Measurements from ENCODE around the gene DDX51. TPM values are rescaled to one million over a fixed set of nuclear protein-coding genes. Genes with fewer than 3 reads are reported as not detected.

Gene DDX51
- total RNA-seq, 1 donor from 2014 or later, result 39.9 TPM

DNA sequence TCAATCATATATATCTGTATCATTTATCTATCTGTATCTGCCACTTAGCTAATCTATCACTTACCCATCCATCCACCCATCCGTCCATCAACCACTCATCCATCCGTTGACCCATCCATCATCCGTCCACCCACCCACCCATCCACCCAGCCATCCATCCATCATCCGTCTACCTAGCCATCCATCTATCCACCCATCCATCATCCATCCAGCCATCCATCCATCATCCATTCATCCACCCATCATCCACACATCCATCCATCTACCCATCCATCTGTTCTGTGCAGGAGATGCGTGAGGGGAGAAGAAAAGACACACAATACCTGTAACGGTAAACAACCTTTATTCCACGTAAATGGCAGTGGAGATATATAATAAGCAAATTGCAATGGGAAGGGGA, 20.3 kb upstream of the DDX51 start:
- DNase-seq (no peak), ATAC-seq (ENCODE audit: low read depth) (no peak)
- ChIA-PET CTCF (no interaction called here), POLR2A (no interaction called here)
- H3K36me3 Mint-ChIP-seq (ENCODE audit: low read depth), result no peaks in the 10 kb centered on the region
- H3K27ac Mint-ChIP-seq, result no peak overlapping the region
- no peaks in the 10 kb centered on the region for H3K4me1 Mint-ChIP-seq
- TF ChIP-seq, protein P1, sequence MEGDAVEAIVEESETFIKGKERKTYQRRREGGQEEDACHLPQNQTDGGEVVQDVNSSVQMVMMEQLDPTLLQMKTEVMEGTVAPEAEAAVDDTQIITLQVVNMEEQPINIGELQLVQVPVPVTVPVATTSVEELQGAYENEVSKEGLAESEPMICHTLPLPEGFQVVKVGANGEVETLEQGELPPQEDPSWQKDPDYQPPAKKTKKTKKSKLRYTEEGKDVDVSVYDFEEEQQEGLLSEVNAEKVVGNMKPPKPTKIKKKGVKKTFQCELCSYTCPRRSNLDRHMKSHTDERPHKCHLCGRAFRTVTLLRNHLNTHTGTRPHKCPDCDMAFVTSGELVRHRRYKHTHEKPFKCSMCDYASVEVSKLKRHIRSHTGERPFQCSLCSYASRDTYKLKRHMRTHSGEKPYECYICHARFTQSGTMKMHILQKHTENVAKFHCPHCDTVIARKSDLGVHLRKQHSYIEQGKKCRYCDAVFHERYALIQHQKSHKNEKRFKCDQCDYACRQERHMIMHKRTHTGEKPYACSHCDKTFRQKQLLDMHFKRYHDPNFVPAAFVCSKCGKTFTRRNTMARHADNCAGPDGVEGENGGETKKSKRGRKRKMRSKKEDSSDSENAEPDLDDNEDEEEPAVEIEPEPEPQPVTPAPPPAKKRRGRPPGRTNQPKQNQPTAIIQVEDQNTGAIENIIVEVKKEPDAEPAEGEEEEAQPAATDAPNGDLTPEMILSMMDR (IDR thresholded peaks at IDR 0.05), result no peak
- intact Hi-C loops (cut with micrococcal nuclease), result no loop called here
- no peaks in the 10 kb centered on the region for H3K9me3 Mint-ChIP-seq
- no peak overlapping the region for H3K4me3 Mint-ChIP-seq
- no peaks in the 10 kb centered on the region for H3K27me3 Mint-ChIP-seq

DNA sequence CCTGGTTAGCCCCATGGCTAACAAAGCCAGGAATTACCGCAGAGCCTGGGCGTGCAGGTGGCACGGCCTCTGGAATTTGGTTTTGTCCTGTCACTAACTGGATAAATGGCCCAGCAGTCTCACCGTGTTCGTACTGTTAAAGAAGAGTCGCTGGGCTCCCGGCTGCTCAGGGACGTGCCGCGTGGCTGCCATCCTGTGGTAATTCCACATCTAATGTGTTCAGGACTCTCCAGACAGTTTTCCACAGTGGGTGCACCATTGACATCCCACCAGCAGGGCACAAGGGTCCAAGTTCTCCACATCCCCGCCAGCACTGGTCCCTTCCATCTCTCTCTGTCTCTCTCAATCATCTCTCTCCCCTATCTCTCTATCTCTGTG, 19.8 kb upstream of the DDX51 start:
- no peaks in the 10 kb centered on the region for H3K4me1 Mint-ChIP-seq
- ChIA-PET CTCF (no interaction called here), POLR2A (no interaction called here)
- TF ChIP-seq, protein P1 (IDR thresholded peaks at IDR 0.05), result no peak
- no peaks in the 10 kb centered on the region for H3K9me3 Mint-ChIP-seq
- H3K27ac Mint-ChIP-seq, result no peak overlapping the region
- intact Hi-C loops (cut with micrococcal nuclease), result no loop called here
- ATAC-seq (ENCODE audit: low read depth), result no peak
- H3K4me3 Mint-ChIP-seq, result no peak overlapping the region
- DNase-seq, result no peak
- no peaks in the 10 kb centered on the region for H3K36me3 Mint-ChIP-seq (ENCODE audit: low read depth)
- no peaks in the 10 kb centered on the region for H3K27me3 Mint-ChIP-seq

DNA sequence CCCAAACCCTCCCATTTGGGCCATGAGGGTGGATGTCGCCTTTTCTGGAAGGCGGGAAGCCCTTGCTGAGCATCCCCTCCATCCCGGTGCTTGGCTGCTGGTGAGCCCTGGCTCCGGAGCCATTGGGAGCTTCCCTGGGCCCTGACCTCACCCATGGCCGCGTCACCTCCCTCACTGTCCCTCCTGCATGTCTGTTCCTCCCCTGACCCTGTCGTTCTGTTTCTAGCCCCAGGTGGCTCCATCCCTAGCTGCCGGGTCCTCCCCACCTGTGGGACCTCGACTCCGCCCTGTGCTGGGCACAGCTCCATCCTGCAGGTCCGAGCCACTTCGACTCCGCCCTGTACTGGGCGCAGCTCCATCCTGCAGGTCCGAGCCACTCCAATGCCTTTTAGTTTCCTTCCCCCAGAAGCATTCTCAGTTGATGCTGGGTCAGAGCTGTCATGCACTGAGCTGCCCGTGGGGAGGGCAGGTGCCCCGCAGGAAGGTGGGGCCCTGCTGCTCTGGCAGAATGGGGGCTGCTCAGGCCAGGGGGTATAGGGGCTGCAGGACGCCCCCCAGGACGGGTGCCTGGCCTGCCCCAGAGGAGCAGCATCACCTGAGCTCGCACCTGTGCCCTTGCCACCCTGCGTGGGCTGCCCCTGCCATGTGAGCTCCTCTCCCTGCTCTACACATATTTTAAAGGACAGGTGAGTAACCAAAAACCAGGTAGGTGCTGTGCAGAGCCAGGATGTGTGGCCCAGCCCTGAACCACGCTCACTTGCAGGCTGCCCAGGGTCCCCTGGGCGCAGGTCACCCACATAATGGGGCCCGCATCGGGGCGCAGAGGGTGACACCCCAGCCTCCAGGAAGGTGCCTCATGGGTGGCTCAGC, 19.2 kb upstream of the DDX51 start:
- ATAC-seq (ENCODE audit: low read depth), result no peak
- H3K27me3 Mint-ChIP-seq, result no peaks in the 10 kb centered on the region
- no peaks in the 10 kb centered on the region for H3K36me3 Mint-ChIP-seq (ENCODE audit: low read depth)
- H3K4me1 Mint-ChIP-seq, result no peaks in the 10 kb centered on the region
- DNase-seq, result no peak
- ChIA-PET POLR2A (no interaction called here), CTCF (interaction anchor here (1.4 kb wide), 1 partner anchor 10 kb away, joined by 6 read pairs; no protein-coding TSS in a partner anchor)
- H3K9me3 Mint-ChIP-seq, result no peaks in the 10 kb centered on the region
- intact Hi-C loops (cut with micrococcal nuclease), result no loop called here
- H3K27ac Mint-ChIP-seq, result no peak overlapping the region
- H3K4me3 Mint-ChIP-seq, result no peak overlapping the region
- TF ChIP-seq, protein P1 (IDR thresholded peaks at IDR 0.05), result no peak

DNA sequence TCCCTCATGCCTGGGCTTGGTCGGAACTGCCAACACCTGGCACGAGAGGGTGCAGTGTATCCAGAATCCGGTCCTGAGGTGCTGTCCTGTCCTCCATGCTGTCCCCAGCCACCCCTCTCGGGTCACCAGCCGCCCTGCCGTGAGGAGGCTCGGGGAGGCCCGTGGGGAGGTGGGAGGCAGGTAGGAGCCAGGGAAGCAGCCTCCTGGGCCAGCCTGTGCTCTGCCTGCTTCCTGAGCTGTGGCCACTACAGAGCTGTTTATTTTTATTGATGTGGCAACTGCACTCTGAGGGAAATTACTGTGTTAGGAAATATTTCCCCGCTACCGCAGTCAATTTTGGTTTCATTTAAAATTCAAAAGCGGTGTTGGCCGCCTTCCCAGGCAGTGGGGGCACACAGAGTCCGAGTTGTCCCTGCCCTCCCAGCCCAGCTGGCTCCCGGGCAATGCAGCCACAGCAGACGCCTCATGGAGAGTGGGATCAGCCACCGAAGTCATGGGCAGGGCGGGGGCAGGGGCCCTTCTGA, 18.5 kb upstream of the DDX51 start:
- DNase-seq, result no peak
- no peaks in the 10 kb centered on the region for H3K27me3 Mint-ChIP-seq
- no peaks in the 10 kb centered on the region for H3K4me1 Mint-ChIP-seq
- POLR2A ChIA-PET, result interaction anchor here (0.7 kb wide), 1 partner anchor 330 kb away, joined by 6 read pairs; no protein-coding TSS in a partner anchor
- no peaks in the 10 kb centered on the region for H3K36me3 Mint-ChIP-seq (ENCODE audit: low read depth)
- no peak overlapping the region for H3K27ac Mint-ChIP-seq
- no peak overlapping the region for H3K4me3 Mint-ChIP-seq
- intact Hi-C loops (cut with micrococcal nuclease), result no loop called here
- TF ChIP-seq, protein P1 (IDR thresholded peaks at IDR 0.05), result no peak
- ATAC-seq (ENCODE audit: low read depth), result no peak
- CTCF ChIA-PET, result interaction anchor here (1.4 kb wide), 1 partner anchor 9 kb away, joined by 6 read pairs; no protein-coding TSS in a partner anchor
- H3K9me3 Mint-ChIP-seq, result no peaks in the 10 kb centered on the region

DNA sequence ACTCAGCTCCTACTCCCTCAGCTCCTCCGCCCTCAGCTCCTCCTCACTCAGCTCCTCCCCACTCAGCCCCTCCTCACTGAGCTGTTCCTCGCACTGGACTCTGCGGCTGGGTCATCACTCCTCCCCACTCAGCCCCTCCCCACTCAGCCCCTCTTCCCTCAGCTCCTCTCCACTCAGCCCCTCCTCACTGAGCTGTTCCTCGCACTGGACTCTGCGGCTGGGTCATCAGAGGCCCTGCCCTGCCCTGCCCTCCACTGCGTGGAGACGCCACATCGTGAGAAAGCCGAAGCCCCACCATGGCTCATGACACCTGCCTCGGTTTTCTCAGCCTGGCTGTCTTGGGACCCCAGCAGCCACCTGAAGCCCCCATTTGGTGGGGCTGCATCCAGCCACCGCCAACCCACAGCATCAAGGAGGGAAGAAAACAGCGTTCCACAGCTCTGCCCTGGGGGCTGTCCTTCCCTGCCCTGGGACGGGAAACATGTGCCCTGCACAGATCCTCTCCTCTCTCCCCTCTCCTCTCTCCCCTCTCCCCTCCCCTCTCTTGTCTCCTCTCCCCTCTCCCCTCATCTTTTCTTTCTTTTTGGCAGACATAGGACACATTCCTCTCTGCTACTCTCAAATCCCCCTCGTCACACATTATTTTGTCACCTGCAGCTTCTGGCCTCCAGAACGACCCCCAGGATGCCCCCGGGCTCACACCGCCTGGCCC, 17.8 kb upstream of the DDX51 start:
- DNase-seq, result no peak
- ChIA-PET POLR2A (interaction anchor here (0.7 kb wide), 1 partner anchor 330 kb away, joined by 6 read pairs; no protein-coding TSS in a partner anchor), CTCF (interaction anchor here (1.2 to 1.4 kb wide), 2 partner anchors 8 to 453 kb away, joined by 3 to 6 read pairs; no protein-coding TSS in a partner anchor)
- H3K4me1 Mint-ChIP-seq, result no peaks in the 10 kb centered on the region
- intact Hi-C loops (cut with micrococcal nuclease), result no loop called here
- no peak for ATAC-seq (ENCODE audit: low read depth)
- no peaks in the 10 kb centered on the region for H3K27me3 Mint-ChIP-seq
- TF ChIP-seq, protein P1 (IDR thresholded peaks at IDR 0.05), result no peak
- H3K4me3 Mint-ChIP-seq, result no peak overlapping the region
- H3K36me3 Mint-ChIP-seq (ENCODE audit: low read depth), result no peaks in the 10 kb centered on the region
- no peak overlapping the region for H3K27ac Mint-ChIP-seq
- H3K9me3 Mint-ChIP-seq, result no peaks in the 10 kb centered on the region

Measured in activated B cell treated with CpG ODN at 0.5 μM for 24 hours (primary cell).